CD4-positive, alpha-beta T cell treated with Interferon gamma for 1 hour (primary cell): ENCODE measurements around the gene TBC1D25.
A peak's percentile ranks its signal among the peaks of the same experiment; 100 is the strongest.

Experiments
- DNase-seq: peaks from one replicate; pipeline ENCODE4 v3.0.0-alpha.2; 2020

Gene TBC1D25

DNA sequence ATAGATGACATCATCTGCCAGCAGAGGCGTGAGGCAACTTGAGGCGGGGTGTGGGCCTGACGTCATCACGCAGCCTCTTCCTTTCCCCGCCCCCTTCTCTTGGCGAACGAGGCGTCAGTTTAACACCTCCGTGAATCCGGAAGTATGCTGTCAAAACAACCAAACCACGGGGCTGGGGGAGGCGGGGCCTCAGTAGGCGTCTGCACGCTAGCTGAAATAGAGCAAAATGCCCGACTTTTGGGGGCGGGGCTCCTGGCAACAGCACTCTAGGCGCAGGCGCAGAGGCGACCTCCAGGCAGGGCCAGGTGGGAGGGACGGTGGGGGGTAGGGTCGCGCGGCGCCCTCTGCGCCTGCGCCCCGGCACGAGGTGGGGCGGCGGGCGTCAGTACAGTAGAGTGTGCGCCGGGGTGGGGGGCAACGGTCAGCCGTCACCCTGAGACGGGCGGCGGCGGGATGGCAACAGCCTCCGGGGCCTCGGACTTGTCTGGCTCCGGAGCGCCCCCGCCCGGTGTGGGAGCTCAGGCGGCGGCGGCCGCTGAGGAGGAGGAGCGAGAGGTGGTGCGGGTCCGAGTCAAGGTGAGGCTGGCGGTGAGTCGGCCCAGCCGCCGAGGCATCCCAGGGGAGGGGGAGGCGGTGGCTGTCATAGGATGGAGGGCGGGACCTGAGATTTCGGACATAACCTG lies at the start of gene TBC1D25:
Gene TBC1D25, plus strand, starts transcription at position 370 of the 683 bp plus-strand sequence. Its CDS starts 84 bp downstream, at position 454.
- DNase-seq: peak; percentile 99

DNA sequence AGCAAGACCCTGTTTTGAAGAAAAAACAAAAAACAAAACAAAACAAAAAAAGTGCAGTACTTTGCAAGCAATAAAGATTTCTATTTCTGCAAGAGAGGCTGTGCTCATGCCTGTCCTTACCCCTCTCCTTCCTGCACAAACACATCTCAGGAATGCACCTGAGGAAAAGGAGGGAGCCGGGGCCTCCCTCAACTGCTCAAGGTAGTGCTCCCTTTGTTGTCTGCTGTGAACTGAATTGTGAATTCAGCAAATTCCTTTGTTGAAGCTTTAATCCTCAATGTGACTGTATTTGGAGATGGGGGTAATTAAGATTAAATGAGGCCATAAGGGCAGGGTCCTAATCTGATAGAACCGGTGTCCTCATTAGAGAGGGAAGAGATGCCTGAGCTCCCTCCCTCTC lies 49.6 kb upstream of the TBC1D25 start:
- DNase-seq: no peak

GRCh38 chrX:48490661-48491060 lies 48.9 kb upstream of the TBC1D25 start:
- no peak for DNase-seq

DNA sequence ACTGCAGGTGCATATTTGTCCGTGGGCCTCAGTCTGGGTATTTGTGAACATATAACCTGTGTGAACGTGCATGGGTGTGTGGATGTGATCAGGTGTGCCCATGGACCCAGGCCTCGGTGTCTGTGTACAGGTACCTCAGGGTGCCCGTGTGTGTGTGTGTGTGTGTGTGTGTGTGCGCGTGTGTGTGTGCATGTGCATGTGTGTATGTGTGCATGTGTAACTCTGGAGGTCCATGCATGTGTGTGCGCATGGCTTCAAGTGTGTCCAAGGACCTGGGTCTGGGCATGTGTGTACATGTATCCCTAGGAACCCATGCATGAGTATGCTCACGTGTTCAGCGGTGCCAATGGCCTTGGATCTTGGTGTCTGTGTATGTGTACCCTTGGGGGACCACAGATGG lies 47.7 kb upstream of the TBC1D25 start:
- no peak for DNase-seq

DNA sequence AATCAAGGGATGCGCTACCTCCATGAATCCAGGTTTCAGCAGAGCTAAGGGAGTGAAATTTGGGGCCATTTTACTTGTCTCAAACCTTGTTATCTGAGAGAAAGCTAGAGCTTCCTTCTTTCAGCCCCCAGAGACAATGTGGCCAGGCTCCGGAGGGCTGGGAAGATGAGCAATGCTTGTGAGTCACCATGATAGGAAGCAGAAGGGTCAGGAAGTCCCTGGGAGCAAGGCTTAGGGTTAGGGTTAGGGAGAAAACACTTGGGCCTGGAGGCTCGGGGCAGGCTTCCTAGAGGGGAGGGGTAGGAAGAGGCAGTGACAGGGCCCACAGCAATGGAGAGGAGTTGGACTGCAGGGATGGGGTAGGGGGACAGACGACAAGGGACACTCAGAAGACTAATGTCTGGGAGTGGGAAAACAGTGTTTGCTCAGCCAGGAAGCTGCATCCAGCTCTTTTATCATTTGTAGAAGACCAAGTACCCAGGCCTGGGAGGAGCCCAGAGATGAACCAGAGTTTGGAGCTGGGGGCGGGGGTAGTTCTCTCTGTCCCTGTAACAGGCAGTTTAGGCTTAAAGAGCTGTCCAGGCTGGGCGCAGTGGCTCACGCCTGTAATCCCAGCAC lies 47.1 kb upstream of the TBC1D25 start:
- no peak for DNase-seq

DNA sequence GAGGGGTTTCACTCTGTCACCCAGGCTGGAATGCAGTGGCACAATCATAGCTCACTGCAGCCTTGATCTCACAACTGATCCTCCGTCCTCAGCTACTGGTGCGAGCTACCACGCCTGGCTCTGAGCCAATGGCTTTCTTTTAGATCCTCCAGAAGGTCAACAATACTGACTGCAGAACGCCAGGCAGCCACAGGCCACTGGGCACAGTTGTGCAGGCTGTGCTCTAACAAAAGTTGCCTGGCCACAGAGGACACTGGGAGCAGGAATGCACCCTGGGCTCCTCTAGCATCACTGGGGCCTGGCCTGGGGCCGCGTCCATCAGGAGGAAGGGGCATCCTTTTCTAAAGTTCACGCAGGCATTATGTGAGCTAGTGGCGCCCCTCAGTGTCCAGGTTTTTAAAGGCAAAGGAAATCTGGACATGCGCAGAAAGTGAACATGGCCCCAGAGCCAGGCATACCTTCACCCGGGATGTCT lies 45.6 kb upstream of the TBC1D25 start:
- DNase-seq: no peak

DNA sequence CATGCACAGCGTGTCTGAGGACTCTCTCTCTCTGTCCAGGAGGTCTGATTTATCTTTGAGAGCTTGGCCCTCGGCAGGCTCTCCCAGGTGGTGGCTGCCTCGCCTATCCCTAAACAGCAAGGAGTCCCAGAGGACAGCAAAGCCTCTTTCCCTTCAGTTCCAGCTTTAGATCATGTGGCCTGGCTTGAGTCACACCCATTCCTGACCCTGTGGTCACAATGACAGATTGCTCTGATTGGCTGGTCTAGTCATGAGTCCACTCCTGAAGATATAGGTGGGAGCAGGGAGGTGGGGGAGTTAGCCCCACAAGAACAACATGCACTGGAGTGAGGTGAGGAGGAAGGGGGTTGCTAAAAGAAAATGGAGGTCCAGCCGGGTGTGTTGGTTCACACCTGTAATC lies 42.9 kb upstream of the TBC1D25 start:
- no peak for DNase-seq

DNA sequence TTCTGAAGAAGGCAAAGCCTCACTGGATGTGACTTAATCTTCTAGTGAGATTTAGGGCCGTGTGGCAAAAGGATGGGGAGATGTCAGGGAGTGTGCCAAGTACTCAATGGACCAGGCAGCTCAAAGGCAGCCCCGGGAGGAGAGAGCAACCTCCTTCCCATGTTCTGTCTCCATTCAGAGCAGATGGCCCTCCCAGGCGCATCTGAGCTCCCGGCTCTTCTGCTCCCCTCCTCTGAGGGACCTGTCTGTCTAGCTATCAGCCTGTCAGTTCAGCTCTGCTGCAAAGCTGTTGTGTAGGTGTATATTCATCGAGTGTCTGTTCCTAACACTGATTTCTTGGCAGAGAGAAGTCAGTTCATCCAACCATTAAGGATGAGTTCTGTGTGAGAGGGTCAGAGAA lies 41.6 kb upstream of the TBC1D25 start:
- no peak for DNase-seq

DNA sequence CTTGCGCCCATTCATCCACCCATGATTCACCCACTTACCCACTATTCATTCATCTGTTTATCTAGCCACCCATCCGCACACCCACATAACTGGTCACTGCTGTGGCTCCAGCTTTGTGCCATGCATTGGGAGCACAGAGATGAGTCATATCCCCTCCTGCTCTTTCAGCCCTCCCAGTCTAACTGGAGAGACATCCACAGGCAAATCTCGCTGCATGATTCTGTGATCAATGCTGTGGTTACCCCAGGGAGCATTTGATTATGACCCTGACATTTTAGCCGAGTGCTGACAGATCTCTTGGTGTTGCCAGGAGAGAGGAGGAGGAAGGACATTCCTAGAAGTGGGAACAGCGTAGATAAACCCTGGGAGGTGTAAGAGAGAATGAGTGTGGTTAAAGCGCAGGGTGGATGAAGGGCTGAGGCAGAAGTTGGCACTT lies 41.1 kb upstream of the TBC1D25 start:
- no peak for DNase-seq

GRCh38 chrX:48504261-48504660 lies 35.3 kb upstream of the TBC1D25 start:
- DNase-seq: no peak

- DNase-seq: no peak
These were observed 34.0 kb upstream of the TBC1D25 start for GRCh38 chrX:48505481-48505880.

DNA sequence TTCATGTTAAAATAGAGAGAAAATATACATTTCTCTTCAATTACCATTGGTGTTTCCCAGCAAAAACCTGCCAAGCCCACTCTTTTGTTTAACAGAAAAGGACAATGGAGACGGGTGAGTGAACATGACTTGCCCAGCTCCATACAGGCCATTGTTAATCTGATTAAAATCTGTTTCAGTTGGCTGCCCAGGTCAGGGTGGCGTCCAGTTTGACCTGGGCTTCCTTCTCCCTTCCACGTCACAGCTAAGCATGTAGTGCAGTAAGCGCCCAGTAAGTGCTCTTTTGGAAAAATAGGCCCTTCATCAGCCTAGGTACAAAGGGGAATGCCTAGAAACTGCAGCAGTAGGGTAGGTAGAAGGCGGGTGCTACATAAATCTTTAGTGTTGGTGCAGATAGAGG lies 32.3 kb upstream of the TBC1D25 start:
- no peak for DNase-seq

GRCh38 chrX:48508400-48509244 lies 30.9 kb upstream of the TBC1D25 start, which contains the start of gene PORCN:
Gene PORCN (plus strand): TSS chrX:48508992. CDS start chrX:48509821, 829 bp downstream.
- peak; percentile 79 for DNase-seq

DNA sequence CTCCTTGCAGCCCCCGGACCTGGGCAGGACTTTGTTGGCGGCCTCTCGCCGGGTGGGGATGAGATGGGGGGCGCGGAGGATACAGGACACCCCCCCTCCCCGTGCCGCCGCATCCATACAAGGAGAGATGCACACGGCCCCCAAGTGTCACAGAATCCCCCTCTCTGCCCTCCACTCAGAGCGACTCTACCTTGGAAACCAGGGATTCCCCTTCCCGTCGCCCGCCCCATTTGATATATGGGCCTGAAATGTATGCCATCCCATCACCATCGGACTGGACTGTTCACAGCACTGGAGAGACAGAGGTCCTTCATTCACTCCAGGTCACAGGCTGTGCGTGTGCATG lies 30.3 kb upstream of the TBC1D25 start:
- DNase-seq: no peak

- no peak for DNase-seq
These were observed 29.9 kb upstream of the TBC1D25 start for GRCh38 chrX:48509619-48510018.

- no peak for DNase-seq
These were observed 28.0 kb upstream of the TBC1D25 start for GRCh38 chrX:48511560-48511959.

DNA sequence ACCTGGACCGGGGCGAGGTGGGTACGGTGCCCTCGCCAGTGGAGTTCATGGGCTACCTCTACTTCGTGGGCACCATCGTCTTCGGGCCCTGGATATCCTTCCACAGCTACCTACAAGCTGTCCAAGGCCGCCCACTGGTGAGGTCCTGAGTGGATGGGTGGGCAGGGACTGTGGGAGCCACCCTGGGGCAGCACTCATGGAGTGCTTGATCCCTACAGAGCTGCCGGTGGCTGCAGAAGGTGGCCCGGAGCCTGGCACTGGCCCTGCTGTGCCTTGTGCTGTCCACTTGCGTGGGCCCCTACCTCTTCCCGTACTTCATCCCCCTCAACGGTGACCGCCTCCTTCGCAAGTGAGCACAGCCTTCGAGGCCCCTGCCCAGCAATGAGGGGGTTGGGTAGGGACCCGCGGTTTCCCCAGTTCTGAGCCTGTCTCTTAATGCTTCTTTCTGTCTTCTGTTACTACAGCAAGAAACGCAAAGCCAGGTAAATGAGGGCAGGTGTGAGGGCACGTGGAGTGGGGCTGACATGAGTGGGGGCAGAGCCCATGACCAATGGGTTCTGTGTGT lies 27.1 kb upstream of the TBC1D25 start:
- no peak for DNase-seq

DNA sequence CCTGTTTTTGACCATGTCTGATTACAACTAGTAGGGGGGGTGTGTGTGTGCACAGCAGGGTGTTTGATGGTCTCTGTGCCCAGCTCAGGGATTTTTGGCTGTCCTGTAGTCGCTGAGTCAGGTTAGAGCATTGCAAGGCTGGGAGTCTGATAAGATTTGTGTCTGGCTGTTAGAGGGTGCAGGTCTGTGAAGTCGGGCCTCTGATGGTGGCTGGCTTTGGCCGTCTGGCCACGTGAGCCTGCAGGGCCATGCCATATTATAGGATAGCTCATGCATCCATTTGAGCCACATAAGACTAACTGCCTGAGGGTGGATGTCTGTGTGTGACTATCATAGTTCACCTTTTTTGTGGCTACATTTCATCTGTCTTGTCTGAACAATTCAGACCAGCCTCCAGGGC lies 25.8 kb upstream of the TBC1D25 start:
- DNase-seq: no peak

- no peak for DNase-seq
These were observed 25.2 kb upstream of the TBC1D25 start for GRCh38 chrX:48514126-48514806.

GRCh38 chrX:48514868-48515460 lies 24.6 kb upstream of the TBC1D25 start:
- DNase-seq: no peak

GRCh38 chrX:48515842-48516241 lies 23.7 kb upstream of the TBC1D25 start:
- DNase-seq: no peak

DNA sequence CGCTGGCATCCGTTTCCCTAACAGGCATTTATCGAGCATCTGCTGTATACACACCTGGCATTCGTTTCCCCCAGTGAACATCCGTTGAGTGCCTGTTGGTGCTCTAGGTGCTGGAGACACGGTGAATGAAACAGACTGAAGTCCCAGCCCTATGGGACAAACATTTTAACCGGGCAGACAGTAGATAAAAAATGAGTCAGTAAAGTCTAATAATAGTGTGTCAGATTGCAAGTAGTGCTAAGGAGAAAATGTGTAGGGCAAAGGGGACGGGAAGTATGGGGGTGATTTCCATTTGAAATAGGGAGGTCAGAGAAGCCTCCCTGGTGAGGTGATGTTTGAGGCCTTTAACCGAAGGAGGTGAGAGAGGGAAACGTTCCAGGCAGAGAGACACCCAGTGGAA lies 23.2 kb upstream of the TBC1D25 start:
- no peak for DNase-seq
